C4-2B (cell line): Measurements from ENCODE around the gene TMEM204.

ENCODE experiments used
- CTCF ChIP-seq: fragments of 450-650 bp; conservative IDR thresholded peaks from 2 replicates; pipeline ENCODE4 v1.5.1; 2017; ENCODE audit warnings: mild to moderate bottlenecking
- ZFX ChIP-seq: fragments of 450-650 bp; IDR thresholded peaks from 2 replicates; pipeline ENCODE4 v1.6.1; 2017

GRCh38 chr16:1567988-1568387, 34.5 kb downstream of the TMEM204 start:
- TF ChIP-seq CTCF (no peak), ZFX (no peak)
